Measurements from ENCODE around the gene DYNC1H1.

Gene DYNC1H1

DNA sequence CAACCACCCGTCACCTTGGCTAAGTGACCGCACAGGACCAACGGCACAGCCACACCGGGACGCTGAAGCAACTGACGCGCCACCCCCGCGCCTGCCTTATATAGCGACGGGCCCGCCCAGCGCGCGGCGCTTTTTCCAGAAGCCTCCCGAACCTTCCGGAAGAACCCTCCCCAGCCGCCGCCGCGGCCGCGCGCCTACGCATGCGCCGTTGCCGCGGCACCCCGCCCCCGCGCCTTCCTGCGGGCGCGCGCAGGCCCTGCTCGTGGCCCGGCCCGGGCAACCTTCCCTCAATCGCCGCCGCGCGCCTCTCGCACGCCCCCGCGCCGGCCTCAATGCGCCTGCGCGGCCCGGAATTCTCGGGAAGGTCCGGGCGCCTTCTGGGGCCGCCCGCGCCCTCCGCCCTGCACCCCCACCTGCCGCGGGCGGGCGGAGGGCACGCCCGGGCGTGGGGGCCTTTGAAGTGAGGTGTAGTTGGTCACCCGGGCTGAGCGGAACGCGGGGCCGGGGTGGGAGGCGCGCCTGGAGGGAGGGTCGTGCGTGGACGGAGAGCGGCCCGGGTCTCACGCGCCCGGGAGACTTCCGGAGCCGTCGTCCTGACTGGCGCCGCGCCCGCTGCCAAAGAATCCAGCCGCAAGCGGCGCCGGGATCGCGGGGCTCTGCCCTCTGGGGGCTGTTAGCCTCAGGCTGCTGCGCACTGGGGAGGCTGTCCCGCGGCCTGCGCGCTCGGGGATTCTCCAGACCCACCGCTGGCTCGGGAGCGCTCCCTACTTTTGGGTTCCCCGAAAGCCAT, 122.8 kb downstream of the DYNC1H1 start, which contains the start of gene HSP90AA1:
Gene HSP90AA1 (minus strand): TSS at position 73 of the 790 bp plus-strand sequence. CDS start 666 bp downstream, outside the sequence.
- TF ChIP-seq, protein P1, sequence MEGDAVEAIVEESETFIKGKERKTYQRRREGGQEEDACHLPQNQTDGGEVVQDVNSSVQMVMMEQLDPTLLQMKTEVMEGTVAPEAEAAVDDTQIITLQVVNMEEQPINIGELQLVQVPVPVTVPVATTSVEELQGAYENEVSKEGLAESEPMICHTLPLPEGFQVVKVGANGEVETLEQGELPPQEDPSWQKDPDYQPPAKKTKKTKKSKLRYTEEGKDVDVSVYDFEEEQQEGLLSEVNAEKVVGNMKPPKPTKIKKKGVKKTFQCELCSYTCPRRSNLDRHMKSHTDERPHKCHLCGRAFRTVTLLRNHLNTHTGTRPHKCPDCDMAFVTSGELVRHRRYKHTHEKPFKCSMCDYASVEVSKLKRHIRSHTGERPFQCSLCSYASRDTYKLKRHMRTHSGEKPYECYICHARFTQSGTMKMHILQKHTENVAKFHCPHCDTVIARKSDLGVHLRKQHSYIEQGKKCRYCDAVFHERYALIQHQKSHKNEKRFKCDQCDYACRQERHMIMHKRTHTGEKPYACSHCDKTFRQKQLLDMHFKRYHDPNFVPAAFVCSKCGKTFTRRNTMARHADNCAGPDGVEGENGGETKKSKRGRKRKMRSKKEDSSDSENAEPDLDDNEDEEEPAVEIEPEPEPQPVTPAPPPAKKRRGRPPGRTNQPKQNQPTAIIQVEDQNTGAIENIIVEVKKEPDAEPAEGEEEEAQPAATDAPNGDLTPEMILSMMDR (IDR thresholded peaks at IDR 0.05; ENCODE audit: low read length, missing control alignments): no peak
- peak; percentile 93 for DNase-seq (ENCODE audit: low read depth)
- H3K4me3 ChIP-seq (replicated peaks; ENCODE audit: low read depth, low read length): peak within 1 kb of the TSS; percentile 76

DNA sequence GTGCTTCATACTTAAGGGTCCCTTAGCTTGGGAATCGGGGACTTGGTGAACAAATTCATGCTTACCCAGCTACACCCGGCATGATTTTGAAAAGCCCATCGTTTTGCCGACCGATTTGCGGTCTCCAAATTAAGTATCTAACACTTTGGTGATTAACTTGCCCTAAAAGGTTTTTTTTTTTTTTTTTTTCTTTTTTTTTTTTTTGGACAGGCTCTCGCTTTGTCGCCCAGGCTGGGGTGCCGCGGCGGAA, 123.3 kb downstream of the DYNC1H1 start:
- TF ChIP-seq, protein P1 (IDR thresholded peaks at IDR 0.05; ENCODE audit: low read length, missing control alignments): no peak
- DNase-seq (ENCODE audit: low read depth): no peak
- H3K4me3 ChIP-seq (replicated peaks; ENCODE audit: low read depth, low read length): peak overlapping the region; percentile 60

DNA sequence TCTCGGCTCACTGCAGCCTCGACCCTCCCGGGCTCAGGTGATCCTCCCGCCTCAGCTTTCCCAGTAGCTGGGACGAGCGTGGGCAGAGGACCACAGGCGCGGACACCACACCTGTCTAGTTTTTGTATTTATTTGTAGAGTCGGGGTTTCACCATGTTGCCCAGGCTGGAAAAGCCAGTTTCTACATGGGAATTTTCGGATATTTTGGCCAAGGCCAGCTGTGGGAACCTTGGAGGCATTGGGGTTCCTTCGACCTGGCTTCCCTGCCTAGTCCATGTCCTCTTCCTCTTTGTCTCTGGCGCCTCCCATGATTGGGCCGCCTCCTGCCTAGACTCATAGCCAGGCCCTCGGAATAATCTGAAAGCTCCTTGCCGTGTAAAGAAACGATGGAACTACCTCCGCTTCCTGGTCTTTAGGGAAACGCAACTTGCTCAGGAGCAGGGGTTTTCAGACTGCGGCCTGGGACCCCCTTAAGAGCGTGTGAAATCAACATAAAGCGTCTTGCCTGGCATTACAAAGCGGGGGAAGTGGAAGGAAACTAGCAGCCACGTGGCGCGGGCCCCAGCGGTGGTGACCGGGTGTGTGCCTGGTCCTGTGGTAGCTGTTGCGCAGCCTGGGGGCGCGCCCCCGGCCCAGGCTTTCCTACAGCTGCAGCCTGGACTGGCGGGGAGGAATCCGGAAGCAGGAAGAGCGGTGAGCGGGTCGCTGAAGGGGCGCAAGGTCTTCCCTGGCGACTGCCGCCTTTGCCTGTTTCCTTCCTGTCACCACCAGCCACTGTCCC, 123.8 kb downstream of the DYNC1H1 start:
- peak overlapping the region; percentile 60 for H3K4me3 ChIP-seq (replicated peaks; ENCODE audit: low read depth, low read length)
- peak; percentile 17 for DNase-seq (ENCODE audit: low read depth)
- TF ChIP-seq, protein P1 (IDR thresholded peaks at IDR 0.05; ENCODE audit: low read length, missing control alignments): no peak

DNA sequence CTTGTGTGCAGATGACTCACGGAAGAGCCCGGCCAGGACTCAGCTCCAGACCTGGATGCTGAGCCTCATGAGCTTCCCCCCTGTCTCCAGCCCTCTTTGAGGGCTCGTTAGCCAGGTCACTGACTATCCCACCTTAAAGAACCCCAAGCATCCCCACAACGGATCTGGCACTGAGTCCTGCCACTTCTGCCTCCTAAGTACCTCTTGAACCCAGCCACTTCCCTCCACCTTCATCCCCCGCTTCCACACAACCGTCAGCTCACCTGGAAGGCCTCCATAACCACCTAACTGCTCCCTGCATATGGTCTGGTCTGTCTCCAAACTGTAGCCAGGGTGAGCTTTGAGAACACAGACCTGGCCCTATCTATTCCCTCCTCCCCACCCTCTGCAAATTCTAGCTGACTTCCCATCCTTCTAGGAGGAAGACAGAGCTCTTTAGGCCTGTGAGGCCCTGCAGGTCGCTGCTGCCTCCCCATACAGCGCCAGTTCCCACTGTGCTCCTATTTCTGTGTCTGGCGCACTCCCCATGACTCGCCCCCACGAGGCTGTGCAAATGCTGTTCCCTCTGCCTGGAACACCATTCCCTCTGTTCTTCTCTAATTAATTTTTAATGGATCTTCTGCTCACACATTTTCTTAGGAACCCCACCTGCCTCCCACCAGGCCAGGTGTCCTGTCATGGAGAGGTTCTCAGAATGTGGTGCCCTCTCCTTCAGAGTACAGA, 125.4 kb downstream of the DYNC1H1 start:
- TF ChIP-seq, protein P1 (IDR thresholded peaks at IDR 0.05; ENCODE audit: low read length, missing control alignments): no peak
- no peak for DNase-seq (ENCODE audit: low read depth)
- no peak overlapping the region for H3K4me3 ChIP-seq (replicated peaks; ENCODE audit: low read depth, low read length)

DNA sequence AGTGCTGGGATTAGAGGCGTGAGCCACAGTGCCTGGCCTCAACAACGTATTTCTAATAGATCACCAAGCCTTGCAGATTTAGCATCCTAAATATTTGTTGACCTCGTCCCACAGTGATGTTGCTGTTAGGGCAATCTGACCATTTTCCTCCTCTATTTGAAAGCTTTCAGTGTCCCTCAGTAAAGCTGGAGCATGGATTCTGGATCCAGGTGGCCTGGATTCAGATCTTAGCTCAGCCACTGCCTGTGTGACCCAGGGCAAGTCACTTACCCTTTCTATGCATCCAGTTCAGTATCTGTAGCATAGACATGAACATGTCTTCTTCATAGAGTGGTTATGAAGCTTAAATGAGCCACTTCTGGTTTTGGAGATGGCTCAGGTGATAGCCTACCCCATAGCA, 126.3 kb downstream of the DYNC1H1 start:
- TF ChIP-seq, protein P1 (IDR thresholded peaks at IDR 0.05; ENCODE audit: low read length, missing control alignments): no peak
- DNase-seq (ENCODE audit: low read depth): no peak
- no peak overlapping the region for H3K4me3 ChIP-seq (replicated peaks; ENCODE audit: low read depth, low read length)

DNA sequence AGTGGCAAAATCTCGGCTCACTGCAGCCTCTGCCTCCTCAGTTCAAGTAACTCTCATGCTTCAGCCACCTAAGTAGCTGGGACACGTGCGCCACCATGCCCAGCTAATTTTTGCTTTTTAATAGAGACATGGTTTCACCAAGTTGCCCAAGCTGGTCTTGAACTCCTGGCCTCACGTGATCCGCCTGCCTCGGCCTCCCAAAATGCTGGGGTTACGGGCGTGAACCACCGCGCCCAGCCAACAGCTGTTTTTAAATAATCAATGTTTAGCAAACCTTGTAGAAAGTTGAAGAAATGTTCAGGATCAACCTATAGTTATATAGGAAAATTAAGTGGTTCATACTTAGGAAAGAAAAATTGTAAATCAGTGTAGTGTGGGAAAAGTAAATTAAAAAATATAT, 128.4 kb downstream of the DYNC1H1 start:
- H3K4me3 ChIP-seq (replicated peaks; ENCODE audit: low read depth, low read length): no peak overlapping the region
- no peak for DNase-seq (ENCODE audit: low read depth)
- TF ChIP-seq, protein P1 (IDR thresholded peaks at IDR 0.05; ENCODE audit: low read length, missing control alignments): no peak

All from fibroblast of pulmonary artery (primary cell).